HG03060 (cell line): Measurements from ENCODE around the gene IDH3G.

Experiments
- ATAC-seq: cut with Tn5 transposase; IDR thresholded peaks from one replicate; pipeline ENCODE4 v1.9.1; 2021; ENCODE audit warnings: low read depth, moderate number of reproducible peaks; ENCODE audit not compliant: unreplicated experiment

Gene IDH3G

GRCh38 chrX:153791104-153791852, 2.9 kb downstream of the IDH3G start:
- no peak for ATAC-seq

DNA sequence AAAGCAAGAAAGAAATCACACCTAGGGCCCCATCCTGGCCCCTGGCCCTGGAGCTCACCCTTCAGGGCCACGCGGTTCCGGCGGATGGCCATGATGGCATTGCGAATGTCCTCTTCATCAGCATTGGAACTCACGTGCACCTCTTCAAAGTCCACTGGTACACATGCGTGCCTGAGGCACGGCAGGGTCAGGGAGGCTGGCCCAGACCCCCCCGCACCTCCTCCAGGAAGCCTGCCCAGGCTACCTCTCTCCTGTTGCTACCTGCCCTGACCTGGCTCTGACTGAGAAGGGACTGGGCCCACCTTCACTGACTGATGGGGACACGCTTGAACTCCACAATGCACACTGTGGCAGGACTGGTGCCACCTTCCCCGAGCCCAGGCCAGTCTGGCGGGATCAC, 4.5 kb downstream of the IDH3G start:
- no peak for ATAC-seq

GRCh38 chrX:153786669-153787068, 7.5 kb downstream of the IDH3G start:
- ATAC-seq = no peak

DNA sequence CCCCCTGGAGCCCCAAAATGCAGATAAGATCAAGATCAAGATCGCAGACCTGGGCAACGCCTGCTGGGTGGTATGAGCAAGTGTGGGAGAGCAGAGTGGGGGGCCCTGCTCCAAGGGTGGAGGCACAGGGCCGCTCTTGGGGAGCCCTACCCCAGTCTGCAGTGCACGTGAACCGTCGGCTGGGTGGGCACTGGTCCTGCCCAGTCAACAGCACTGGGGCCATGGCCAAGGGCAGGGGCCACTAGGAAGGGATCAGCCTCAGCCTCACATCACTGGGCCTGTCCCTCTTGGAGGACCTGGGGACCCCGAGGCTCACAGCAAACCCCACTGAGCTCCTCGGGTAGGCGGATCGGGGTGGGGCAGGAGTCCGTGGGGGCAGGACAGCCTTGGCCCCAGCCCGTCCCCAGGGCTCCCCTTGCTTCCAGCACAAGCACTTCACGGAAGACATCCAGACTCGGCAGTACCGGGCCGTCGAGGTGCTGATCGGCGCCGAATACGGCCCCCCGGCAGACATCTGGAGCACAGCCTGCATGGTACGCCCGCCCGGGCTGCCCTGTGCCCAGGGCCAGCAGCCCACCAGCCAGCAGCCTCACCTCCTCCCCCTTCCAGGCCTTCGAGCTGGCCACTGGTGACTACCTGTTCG, 9.7 kb downstream of the IDH3G start:
- no peak for ATAC-seq

GRCh38 chrX:153783378-153784013, 10.7 kb downstream of the IDH3G start:
- ATAC-seq = no peak

DNA sequence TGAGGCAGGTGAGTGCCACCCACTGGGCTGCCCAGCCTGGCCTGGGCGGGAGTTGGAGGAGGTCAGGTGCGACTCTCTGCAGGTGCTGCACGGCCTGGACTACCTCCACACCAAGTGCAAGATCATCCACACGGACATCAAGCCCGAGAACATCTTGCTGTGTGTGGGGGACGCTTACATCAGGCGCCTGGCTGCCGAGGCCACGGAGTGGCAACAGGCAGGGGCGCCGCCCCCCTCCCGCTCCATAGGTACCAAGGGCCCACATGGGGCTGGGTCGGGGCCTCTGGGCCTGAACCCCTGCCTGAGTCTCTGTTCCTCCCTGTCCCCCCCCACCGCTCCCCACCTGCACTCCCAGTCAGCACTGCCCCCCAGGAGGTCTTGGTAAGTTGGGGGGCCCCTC, 11.3 kb downstream of the IDH3G start:
- no peak for ATAC-seq

GRCh38 chrX:153782313-153782712, 11.9 kb downstream of the IDH3G start:
- no peak for ATAC-seq

DNA sequence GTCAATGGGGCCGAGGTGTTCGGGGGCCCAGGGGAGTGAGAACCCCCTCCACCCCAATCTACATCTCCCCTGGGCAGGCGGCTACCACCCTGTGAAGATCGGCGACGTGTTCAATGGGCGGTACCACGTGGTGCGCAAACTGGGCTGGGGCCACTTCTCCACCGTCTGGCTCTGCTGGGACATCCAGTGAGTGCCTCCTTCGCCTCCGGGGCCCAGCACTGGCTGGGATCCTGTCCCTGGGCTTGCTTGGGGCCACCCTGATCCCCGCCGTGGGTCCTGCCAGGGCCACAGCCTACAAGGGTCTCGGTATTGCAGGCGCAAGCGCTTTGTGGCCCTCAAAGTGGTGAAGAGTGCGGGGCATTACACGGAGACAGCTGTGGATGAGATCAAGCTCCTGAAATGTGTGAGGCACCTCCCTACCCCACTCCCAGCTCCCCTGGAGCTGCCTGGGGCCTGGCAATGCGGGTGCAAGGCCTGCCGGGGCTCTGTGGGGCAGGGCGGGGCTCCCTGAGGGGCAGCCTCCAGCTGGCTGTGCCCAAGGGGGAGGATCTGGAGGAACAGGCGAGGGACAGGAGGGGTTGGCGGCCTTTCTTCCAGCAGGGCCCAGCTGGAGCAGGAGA, 12.6 kb downstream of the IDH3G start:
- no peak for ATAC-seq

DNA sequence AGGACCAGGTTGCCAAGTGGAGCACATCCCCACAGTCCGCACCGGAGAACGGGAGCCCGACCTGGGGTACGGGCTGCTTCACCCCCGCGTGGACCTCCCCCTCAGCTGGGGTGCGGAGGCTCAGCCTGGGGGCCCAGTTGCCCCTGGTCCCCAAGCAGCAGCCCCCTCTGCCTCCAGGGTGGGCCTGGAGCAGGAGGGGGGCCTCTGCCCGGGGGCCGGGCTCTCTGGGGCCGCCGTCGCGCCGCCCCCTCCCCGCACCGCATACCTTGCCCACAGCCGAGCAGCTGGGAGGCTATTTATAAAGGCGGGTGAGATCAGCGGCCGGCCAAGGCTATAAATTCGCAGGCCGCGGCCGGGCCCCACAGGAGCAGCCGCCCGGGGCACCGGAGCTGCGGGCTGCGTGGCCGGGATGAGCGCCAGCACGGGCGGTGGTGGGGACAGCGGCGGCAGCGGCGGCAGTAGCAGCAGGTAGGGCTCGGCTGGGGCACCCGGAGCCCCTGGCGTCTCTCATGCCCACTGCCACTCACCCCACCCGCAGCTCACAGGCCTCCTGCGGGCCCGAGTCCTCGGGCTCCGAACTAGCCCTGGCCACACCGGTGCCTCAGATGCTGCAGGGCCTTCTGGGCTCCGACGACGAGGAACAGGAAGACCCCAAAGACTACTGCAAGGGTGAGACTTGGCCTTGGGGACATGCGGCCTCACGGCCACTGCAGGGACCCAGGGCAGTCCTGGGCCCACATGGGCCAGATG, 13.3 kb downstream of the IDH3G start, which contains the start of gene SRPK3:
Gene SRPK3, plus strand, starts transcription at position 364 of the 750 bp plus-strand sequence. Its CDS starts 46 bp downstream, at position 410.
- no peak for ATAC-seq

GRCh38 chrX:153779891-153780677, 14.1 kb downstream of the IDH3G start:
- no peak for ATAC-seq

- no peak for ATAC-seq
Measured at GRCh38 chrX:153778684-153779101, 15.5 kb downstream of the IDH3G start.

- no peak for ATAC-seq
Measured at GRCh38 chrX:153778181-153778580, 16.0 kb downstream of the IDH3G start.

- ATAC-seq = no peak
Measured at GRCh38 chrX:153777261-153778090, 16.7 kb downstream of the IDH3G start.

DNA sequence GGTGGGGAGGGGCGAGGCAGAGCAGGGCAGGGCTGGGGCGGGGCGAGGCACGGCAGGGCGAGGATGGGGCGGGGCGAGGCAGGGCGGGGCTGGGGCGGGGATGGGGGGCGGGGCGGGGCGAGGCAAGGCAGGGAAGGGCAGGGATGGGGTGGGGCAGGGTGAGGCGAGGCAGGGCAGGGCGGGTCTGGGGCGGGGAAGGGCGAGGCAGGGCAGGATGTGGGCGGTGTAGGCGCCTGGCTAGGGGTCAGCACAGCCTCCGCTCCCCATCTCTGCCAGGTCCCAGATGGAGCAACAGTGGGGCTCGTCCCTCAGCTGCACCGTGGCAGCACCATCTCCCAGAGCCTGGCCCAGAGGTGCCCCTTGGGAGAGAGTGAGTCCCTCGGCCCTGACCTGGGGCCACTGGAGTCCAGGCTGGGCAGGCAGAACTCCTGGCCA, 17.5 kb downstream of the IDH3G start:
- no peak for ATAC-seq

GRCh38 chrX:153776120-153776599, 18.0 kb downstream of the IDH3G start:
- ATAC-seq = no peak

DNA sequence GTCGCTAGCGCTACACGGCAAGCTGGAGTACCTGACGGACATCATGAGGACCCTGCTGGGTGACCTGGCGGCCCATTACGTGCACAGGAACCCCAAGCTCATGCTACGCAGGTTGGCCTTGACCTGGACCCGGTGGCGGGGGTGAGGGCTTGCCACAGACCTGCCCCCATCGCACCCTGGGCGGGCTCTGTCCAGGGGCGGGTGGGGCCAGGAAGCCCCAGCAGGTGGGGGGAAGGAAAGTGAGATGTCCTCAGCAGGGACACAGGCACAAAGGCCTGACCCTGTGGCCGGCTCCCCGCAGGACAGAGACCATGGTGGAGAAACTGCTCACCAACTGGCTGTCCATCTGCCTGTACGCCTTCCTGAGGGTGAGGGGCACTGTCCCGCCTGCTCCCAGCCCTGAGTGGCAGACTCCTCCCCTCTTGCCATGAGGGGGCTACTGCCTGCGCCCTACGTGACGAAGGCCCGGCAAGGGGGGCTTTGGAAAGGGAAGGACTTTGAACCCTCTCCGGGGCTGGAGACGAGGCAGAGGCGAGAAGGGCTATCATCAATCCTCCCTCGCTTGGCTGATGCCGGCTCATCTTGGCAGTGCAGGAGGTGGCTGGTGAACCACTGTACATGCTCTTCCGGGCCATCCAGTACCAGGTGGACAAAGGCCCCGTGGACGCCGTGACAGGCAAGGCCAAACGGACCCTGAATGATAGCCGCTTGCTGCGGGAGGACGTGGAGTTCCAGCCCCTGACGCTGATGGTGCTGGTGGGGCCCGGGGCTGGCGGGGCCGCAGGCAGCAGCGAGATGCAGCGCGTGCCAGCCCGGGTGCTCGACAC, 18.7 kb downstream of the IDH3G start:
- ATAC-seq = no peak

DNA sequence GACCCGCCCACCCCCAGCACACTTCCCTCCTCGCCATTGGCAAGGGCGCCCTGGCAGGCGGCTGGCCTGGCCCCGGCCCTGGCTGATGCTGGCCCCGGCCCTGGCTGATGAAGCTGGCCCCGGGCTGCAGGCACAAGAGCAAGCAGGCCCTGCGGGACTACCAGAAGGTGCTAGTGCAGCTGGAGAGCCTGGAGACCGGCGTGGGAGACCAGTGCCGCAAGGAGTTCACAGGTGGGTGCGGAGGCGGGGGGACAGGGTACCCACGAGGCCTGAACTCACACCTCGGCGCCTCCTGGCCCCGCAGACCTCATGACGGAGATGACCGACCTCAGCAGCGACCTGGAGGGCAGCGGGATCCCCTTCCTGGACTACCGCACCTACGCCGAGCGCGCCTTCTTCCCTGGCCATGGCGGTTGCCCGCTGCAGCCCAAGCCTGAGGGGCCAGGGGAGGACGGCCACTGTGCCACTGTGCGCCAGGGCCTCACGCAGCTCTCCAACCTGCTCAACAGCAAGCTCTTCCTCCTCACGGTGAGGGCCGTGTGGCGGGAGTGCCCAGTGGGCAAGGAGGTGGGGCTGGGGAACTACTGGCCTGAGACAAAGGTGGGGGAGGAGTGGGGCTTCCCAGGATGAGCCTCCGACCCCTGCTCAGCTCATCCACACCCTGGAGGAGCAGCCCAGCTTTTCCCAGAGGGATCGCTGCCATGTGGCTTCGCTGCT, 19.4 kb downstream of the IDH3G start:
- ATAC-seq = no peak
